Neuronal stem cell (in vitro differentiated cells): ENCODE results near the gene MPRIP.

Experiments
- DNase-seq: peaks from one replicate; pipeline ENCODE4 v3.0.0-alpha.2; 2013; ENCODE audit warnings: low spot score
- H2AFZ ChIP-seq: one replicate; pipeline ENCODE4 v1.6.1; 2013; ENCODE audit warnings: mild to moderate bottlenecking, low read length, inconsistent platforms
- H2AK5ac ChIP-seq: 2 replicates; pipeline ENCODE4 v1.6.1; 2013; ENCODE audit warnings: low read depth, mild to moderate bottlenecking, inconsistent platforms, low read length, moderate library complexity, mixed read lengths
- H2BK120ac ChIP-seq: 2 replicates; pipeline ENCODE4 v1.6.1; 2013; ENCODE audit warnings: low read depth, mild to moderate bottlenecking, inconsistent platforms, low read length, moderate library complexity, mixed read lengths
- H2BK12ac ChIP-seq: one replicate; pipeline ENCODE4 v1.6.1; 2013; ENCODE audit warnings: low read length, inconsistent platforms
- H2BK15ac ChIP-seq: 2 replicates; pipeline ENCODE4 v1.6.1; 2013; ENCODE audit warnings: mild to moderate bottlenecking, low read length, inconsistent platforms, mixed read lengths
- H2BK5ac ChIP-seq: one replicate; pipeline ENCODE4 v1.6.1; 2013; ENCODE audit warnings: inconsistent platforms, mild to moderate bottlenecking, low read length, moderate library complexity
- H3K14ac ChIP-seq: one replicate; pipeline ENCODE4 v1.6.1; 2013; ENCODE audit warnings: low read length, inconsistent platforms
- H3K18ac ChIP-seq: 2 replicates; pipeline ENCODE4 v1.6.1; 2013; ENCODE audit warnings: low read length, inconsistent platforms
- H3K23ac ChIP-seq: 2 replicates; pipeline ENCODE4 v1.6.1; 2013; ENCODE audit warnings: low read depth, mild to moderate bottlenecking, mixed read lengths, low read length, inconsistent platforms; ENCODE audit not compliant: poor library complexity
- H3K27ac ChIP-seq: replicated peaks from 3 replicates; pipeline ENCODE4 v1.5.1; 2013; ENCODE audit warnings: low read length, inconsistent platforms
- H3K27me3 ChIP-seq, 3 experiments: 2 replicates each; pipeline ENCODE4 v1.6.1; 2013; ENCODE audit warnings: low read length in 3 of 3, mild to moderate bottlenecking in 2 of 3, inconsistent platforms in 1 of 3, low read depth in 1 of 3, mixed read lengths in 1 of 3, moderate library complexity in 1 of 3; ENCODE audit not compliant: control insufficient read depth in 3 of 3, insufficient read depth in 3 of 3
- H3K36me3 ChIP-seq, 2 donors: replicated peaks in 1 of 2; 2 replicates each; pipeline ENCODE4 v1.6.1; 2013; ENCODE audit warnings: low read length in 2 of 2; ENCODE audit not compliant: control insufficient read depth in 2 of 2, insufficient read depth in 2 of 2
- H3K4ac ChIP-seq: 2 replicates; pipeline ENCODE4 v1.6.1; 2013; ENCODE audit warnings: inconsistent platforms, mild to moderate bottlenecking, low read length, moderate library complexity
- H3K4me1 ChIP-seq, 2 donors: 1 replicate in 1 of 2; 2 replicates in 1 of 2; pipeline ENCODE4 v1.6.1; 2013; ENCODE audit warnings: low read length in 2 of 2, low read depth in 1 of 2; ENCODE audit not compliant: control insufficient read depth in 2 of 2, insufficient read depth in 1 of 2
- H3K4me2 ChIP-seq: one replicate; pipeline ENCODE4 v1.6.1; 2013; ENCODE audit warnings: mild to moderate bottlenecking, low read length, inconsistent platforms; ENCODE audit not compliant: insufficient read depth, poor library complexity, severe bottlenecking
- H3K4me3 ChIP-seq, 2 donors: 2 replicates each; pipeline ENCODE4 v1.5.1; 2013; ENCODE audit warnings: low read length in 2 of 2, mild to moderate bottlenecking in 2 of 2, inconsistent platforms in 1 of 2, moderate library complexity in 1 of 2
- H3K79me1 ChIP-seq: one replicate; pipeline ENCODE4 v1.6.1; 2013; ENCODE audit warnings: low read depth, mild to moderate bottlenecking, inconsistent platforms, low read length, moderate library complexity
- H3K9ac ChIP-seq: one replicate; pipeline ENCODE4 v1.6.1; 2013; ENCODE audit warnings: mild to moderate bottlenecking, low read depth, low read length, inconsistent platforms; ENCODE audit not compliant: poor library complexity
- H3K9me3 ChIP-seq, 2 donors: replicated peaks in 1 of 2; 2 replicates each; pipeline versions ENCODE3 to v1.6.1; 2013; ENCODE audit warnings: low read length in 2 of 2, mild to moderate bottlenecking in 2 of 2, inconsistent platforms in 1 of 2, low read depth in 1 of 2, mixed read lengths in 1 of 2, moderate library complexity in 1 of 2; ENCODE audit not compliant: control insufficient read depth in 2 of 2, insufficient read depth in 1 of 2
- H4K8ac ChIP-seq: one replicate; pipeline ENCODE4 v1.6.1; 2013; ENCODE audit warnings: low read depth, mild to moderate bottlenecking, inconsistent platforms, low read length, moderate library complexity
- H4K91ac ChIP-seq: one replicate; pipeline ENCODE4 v1.6.1; 2013; ENCODE audit warnings: low read length, low read depth, mild to moderate bottlenecking, inconsistent platforms; ENCODE audit not compliant: poor library complexity
- WGBS, 2 donors: extraction: QIAGEN DNeasy Blood & Tissue Kit; methylation state at CpG; one replicate each; pipeline ENCODE4 v1.1.7; 2013; ENCODE audit warnings: missing lambda C conversion rate in 2 of 2, mixed read lengths in 1 of 2; ENCODE audit not compliant: insufficient read length in 2 of 2, insufficient replicate concordance in 1 of 2; ENCODE audit errors: extremely low coverage in 2 of 2; 5-methylcytosine and 5-hydroxymethylcytosine counted together

MPRIP gene

DNA sequence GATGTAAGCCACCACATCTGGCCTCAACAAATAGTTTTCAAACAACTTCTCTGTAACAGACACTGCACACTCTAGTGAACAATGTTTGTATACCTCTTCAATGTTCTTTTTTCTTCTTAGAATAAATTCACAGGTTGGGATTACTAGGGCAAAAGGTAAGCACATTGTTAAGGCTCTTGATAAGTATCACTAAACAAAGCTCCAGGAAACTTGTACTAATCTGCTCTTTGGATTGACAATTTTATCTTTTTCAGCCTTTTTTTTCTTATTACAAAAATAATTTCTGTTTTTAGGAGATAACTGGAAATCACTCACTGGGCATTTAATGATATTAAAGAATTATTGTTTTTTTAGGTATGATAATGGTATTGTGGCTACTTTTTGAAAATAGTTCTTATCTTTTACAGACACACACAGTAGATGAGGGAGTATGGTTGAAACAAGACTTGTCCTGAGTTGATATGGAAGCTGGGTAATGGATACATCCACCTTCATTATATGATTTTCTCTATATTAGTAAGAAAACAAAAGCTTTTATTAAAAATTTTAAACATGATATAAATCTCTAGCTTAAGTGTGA, 7.7 kb upstream of the MPRIP start:
- DNase-seq, result no peak
- H3K9me3 ChIP-seq, result no peaks in the 10 kb centered on the region
- H3K79me1 ChIP-seq, result no peaks in the 10 kb centered on the region
- peaks cover 4 to 24% of the 10 kb centered on the region in 2 donors for H3K4me1 ChIP-seq
- no peak overlapping the region for H3K27ac ChIP-seq
- H3K27me3 ChIP-seq, result no peaks in the 10 kb centered on the region
- no peak overlapping the region for H3K4me3 ChIP-seq
- no peak overlapping the region for H3K4ac ChIP-seq
- no peak overlapping the region for H3K18ac ChIP-seq
- no peak overlapping the region for H2BK5ac ChIP-seq
- H2BK120ac ChIP-seq, result no peak overlapping the region
- no peak overlapping the region for H3K23ac ChIP-seq
- H3K36me3 ChIP-seq, result no peaks in the 10 kb centered on the region
- H2BK12ac ChIP-seq, result no peak overlapping the region
- H4K91ac ChIP-seq, result no peak overlapping the region
- H3K4me2 ChIP-seq, result no peak overlapping the region
- H2BK15ac ChIP-seq, result no peak overlapping the region
- H3K9ac ChIP-seq, result no peak overlapping the region
- H4K8ac ChIP-seq, result no peak overlapping the region
- H2AK5ac ChIP-seq, result no peak overlapping the region
- H2AFZ ChIP-seq, result no peak overlapping the region
- H3K14ac ChIP-seq, result no peak overlapping the region

DNA sequence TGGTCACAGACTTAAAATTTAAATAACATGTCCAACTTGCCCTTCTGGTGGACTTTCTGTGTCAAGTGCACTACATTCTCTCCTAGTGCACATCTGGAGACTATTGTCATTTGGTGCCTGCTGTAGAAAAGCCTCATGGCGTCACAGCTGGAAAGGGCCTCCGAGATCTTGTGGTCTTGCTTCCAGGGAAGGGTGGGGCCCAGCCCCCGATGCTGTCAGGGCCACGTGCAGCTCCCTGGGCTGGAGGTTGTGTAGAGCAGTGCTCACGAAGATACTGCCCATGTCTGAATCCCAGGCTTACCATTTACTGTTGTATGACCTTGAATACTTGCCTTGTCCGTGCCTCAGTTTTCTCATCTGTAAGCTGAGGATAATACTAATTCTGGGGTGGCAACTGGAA, 6.8 kb upstream of the MPRIP start:
- Histone ChIP-seq H3K9me3 (no peaks in the 10 kb centered on the region), H2BK5ac (no peak overlapping the region), H3K4ac (no peak overlapping the region), H3K4me2 (no peak overlapping the region), H3K4me1 (peaks cover 0 to 16% of the 10 kb centered on the region in 2 donors), H3K79me1 (no peaks in the 10 kb centered on the region), H3K23ac (no peak overlapping the region), H4K91ac (no peak overlapping the region), H3K36me3 (no peaks in the 10 kb centered on the region), H2BK120ac (no peak overlapping the region), H4K8ac (no peak overlapping the region), H3K27me3 (no peaks in the 10 kb centered on the region), H2AK5ac (no peak overlapping the region), H3K4me3 (no peak overlapping the region), H2BK15ac (no peak overlapping the region), H3K18ac (no peak overlapping the region), H2BK12ac (no peak overlapping the region), H3K27ac (no peak overlapping the region), H2AFZ (no peak overlapping the region), H3K14ac (no peak overlapping the region), H3K9ac (no peak overlapping the region)
- WGBS, 2 donors, result no CpG with 5 or more reads among the region's 6 CpGs
- no peak for DNase-seq

DNA sequence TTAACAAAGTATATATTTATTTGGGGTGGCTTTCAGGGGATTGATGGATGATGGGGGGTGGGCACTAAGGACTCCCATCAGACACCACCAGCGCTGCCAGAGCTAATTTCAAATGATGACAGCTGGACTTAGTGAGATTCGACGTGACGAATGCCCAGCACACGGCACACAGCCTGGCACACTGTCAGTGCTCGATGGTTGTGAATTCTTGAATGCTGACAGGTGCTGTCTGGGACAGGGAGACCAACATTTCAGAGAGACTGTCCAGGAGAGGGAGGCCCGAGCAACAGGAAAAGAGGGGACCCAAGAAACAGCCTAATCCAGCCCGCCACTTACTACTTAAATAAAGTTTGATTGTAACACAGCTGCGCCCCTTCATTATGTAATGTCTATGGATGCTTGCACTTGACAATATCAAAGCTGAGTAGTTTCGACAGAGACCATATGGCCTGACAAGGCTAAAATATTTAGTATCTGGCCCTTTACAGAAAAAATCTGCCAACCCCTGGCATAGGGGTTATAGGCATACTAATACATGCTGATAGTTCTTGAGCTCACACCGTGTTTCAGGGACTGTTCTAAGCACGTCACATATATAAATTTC, 6.2 kb upstream of the MPRIP start:
- no peak for DNase-seq
- H3K36me3 ChIP-seq, result no peaks in the 10 kb centered on the region

DNA sequence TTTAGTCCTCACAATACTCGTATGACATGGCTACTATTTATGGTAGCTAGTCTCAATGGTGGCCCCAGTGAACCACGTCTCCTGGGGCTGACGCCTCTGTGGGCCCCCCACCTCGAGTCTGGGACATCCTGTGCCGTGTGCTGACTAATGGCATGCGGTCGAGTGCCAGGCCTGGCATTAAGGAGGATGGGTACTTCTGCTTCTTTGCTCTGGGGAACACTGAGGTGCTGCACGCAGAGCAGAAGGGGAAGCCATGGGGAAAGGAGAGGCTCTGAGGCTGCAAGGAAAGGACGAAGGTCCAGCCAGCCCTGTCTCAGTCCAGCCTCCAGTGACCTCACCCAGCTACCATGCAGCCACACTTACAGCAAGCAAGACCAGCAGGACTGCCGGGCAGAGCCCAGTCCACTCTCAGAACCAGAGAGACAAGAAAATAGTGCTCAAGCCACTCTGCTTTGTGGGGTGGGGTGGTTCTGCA, 5.7 kb upstream of the MPRIP start:
- Histone ChIP-seq H3K9ac (no peak overlapping the region), H4K91ac (no peak overlapping the region), H3K18ac (no peak overlapping the region), H2BK120ac (no peak overlapping the region), H3K14ac (no peak overlapping the region), H3K4me1 (peaks cover 4 to 16% of the 10 kb centered on the region in 2 donors), H2AK5ac (no peak overlapping the region), H3K36me3 (no peaks in the 10 kb centered on the region), H3K4ac (no peak overlapping the region), H3K79me1 (no peaks in the 10 kb centered on the region), H3K4me3 (no peak overlapping the region), H2AFZ (no peak overlapping the region), H3K23ac (peak overlapping the region; percentile 19), H3K4me2 (no peak overlapping the region), H2BK5ac (no peak overlapping the region), H3K9me3 (no peaks in the 10 kb centered on the region), H3K27ac (no peak overlapping the region), H4K8ac (no peak overlapping the region), H3K27me3 (no peaks in the 10 kb centered on the region), H2BK12ac (no peak overlapping the region), H2BK15ac (peak overlapping the region; percentile 25)
- DNase-seq, result no peak
- WGBS, 2 donors, result no CpG with 5 or more reads among the region's 10 CpGs

More for the DNA sequence above, 6.2 kb upstream of the MPRIP start:
- Histone ChIP-seq H3K23ac (no peak overlapping the region), H2BK5ac (no peak overlapping the region), H3K4me1 (peaks cover 0 to 13% of the 10 kb centered on the region in 2 donors), H3K4ac (no peak overlapping the region), H2AK5ac (no peak overlapping the region), H3K79me1 (no peaks in the 10 kb centered on the region), H3K18ac (no peak overlapping the region), H2BK120ac (no peak overlapping the region), H3K14ac (no peak overlapping the region), H3K27ac (no peak overlapping the region), H3K9me3 (no peaks in the 10 kb centered on the region), H2BK15ac (no peak overlapping the region), H3K4me3 (no peak overlapping the region), H3K9ac (no peak overlapping the region), H2AFZ (no peak overlapping the region), H4K8ac (no peak overlapping the region), H3K4me2 (no peak overlapping the region), H2BK12ac (no peak overlapping the region), H4K91ac (no peak overlapping the region), H3K27me3 (no peaks in the 10 kb centered on the region)
- no CpG with 5 or more reads among the region's 12 CpGs for WGBS, 2 donors
